NT2/D1 (cell line): ENCODE measurements around the gene SEPTIN5.

Experiments used
- SUZ12 ChIP-seq: IDR thresholded peaks from 2 replicates; pipeline ENCODE4 v1.6.1; 2011; ENCODE audit not compliant: insufficient read length, insufficient read depth; ENCODE audit errors: extremely low read depth
- YY1 ChIP-seq: IDR thresholded peaks from 2 replicates; pipeline ENCODE4 v1.6.1; 2011; ENCODE audit not compliant: insufficient read length, insufficient read depth
- ZNF274 ChIP-seq: IDR thresholded peaks from 2 replicates; pipeline ENCODE4 v1.6.1; 2011; ENCODE audit warnings: mild to moderate bottlenecking, low read depth, low read length

GRCh38 chr22:19691007-19691720, 23.1 kb upstream of the SEPTIN5 start:
- TF ChIP-seq YY1 (no peak), ZNF274 (no peak), SUZ12 (no peak)
